Endothelial cell of umbilical vein (primary cell): ENCODE measurements around the gene FAM98B. TPM values are rescaled to one million over a fixed set of nuclear protein-coding genes. Genes with fewer than 3 reads are reported as not detected.
"Not testable (repeated sequence)": the region's sequence is repeated elsewhere in the genome, so short reads cannot be mapped to it uniquely, and the experiment has no call there.

Experiments used
- BruUV-seq: library from RNA; stranded (reverse); fragments of 400-500 nt; replicated peaks from 2 replicates; lab custom pipeline; 2021; lab: Mats Ljungman, UMichigan
- CTCF ChIA-PET: fragments of 300-600, 350-600 bp; sonication (Branson Sonifier 250); formaldehyde crosslinking; loops from one replicate; lab custom pipeline; 2021; ENCODE audit warnings: antibody characterized with exemption, inconsistent platforms; lab: Charles Lee
- POLR2A ChIA-PET: fragments of 300-600, 350-600 bp; sonication (Branson Sonifier 250); formaldehyde crosslinking; loops from one replicate; lab custom pipeline; 2021; ENCODE audit warnings: antibody characterized with exemption, inconsistent platforms; lab: Charles Lee
- DNase-seq: peaks from one replicate; pipeline ENCODE4 v3.0.0-alpha.2; 2011; ENCODE audit warnings: low read depth, low spot score
- FAIRE-seq: peaks from 2 replicates; lab custom pipeline; 2011; peaks lifted over from hg19 to GRCh38; lab: Jason Lieb, UNC
- H2AFZ ChIP-seq: 2 replicates; pipeline ENCODE4 v1.6.0; 2012; ENCODE audit warnings: low read depth, low read length, control low read depth, inconsistent platforms
- H3K27ac ChIP-seq: 2 replicates; pipeline ENCODE4 v1.5.1; 2011; ENCODE audit warnings: low read depth, mild to moderate bottlenecking, control low read depth, low read length, moderate library complexity; ENCODE audit not compliant: insufficient read depth
- H3K27me3 ChIP-seq, 2 experiments: 2 replicates each; pipeline versions ENCODE4 v1.6.0 to v1.6.1; 2011; ENCODE audit warnings: low read length in 2 of 2, mixed read lengths in 1 of 2; ENCODE audit not compliant: control insufficient read depth in 2 of 2, insufficient read depth in 2 of 2
- H3K36me3 ChIP-seq, 2 experiments: 2 replicates in 1 of 2; 3 replicates in 1 of 2; pipeline ENCODE4 v1.5.1; 2011; ENCODE audit warnings: low read length in 2 of 2, mild to moderate bottlenecking in 1 of 2, moderate library complexity in 1 of 2; ENCODE audit not compliant: control insufficient read depth in 2 of 2, insufficient read depth in 2 of 2; ENCODE audit errors: extremely low read depth in 1 of 2
- H3K4me1 ChIP-seq: 3 replicates; pipeline ENCODE4 v1.5.1; 2011; ENCODE audit warnings: mild to moderate bottlenecking, low read length; ENCODE audit not compliant: control insufficient read depth, insufficient read depth; ENCODE audit errors: extremely low read depth
- H3K4me2 ChIP-seq: 2 replicates; pipeline ENCODE4 v1.6.1; 2011; ENCODE audit warnings: low read length, control low read depth, mixed read lengths; ENCODE audit not compliant: insufficient read depth
- H3K4me3 ChIP-seq, 3 experiments: fragments of 200-600 bp in 1 of 3; sonication (generic), shearing (Covaris generic) in 1 of 3; replicated peaks in 1 of 3; 2 replicates each; pipeline ENCODE4 v1.5.1; 2011 to 2016; ENCODE audit warnings: control low read depth in 3 of 3, low read length in 3 of 3, mild to moderate bottlenecking in 2 of 3, inconsistent platforms in 1 of 3, low read depth in 1 of 3, moderate library complexity in 1 of 3; ENCODE audit not compliant: insufficient read depth in 1 of 3
- H3K79me2 ChIP-seq: 2 replicates; pipeline ENCODE4 v1.6.0; 2012; ENCODE audit warnings: low read length, inconsistent platforms; ENCODE audit not compliant: control insufficient read depth, insufficient read depth
- H3K9ac ChIP-seq: replicated peaks from 2 replicates; pipeline ENCODE3; 2011; ENCODE audit warnings: low read length, control low read depth; ENCODE audit not compliant: insufficient read depth; ENCODE audit errors: extremely low read depth
- H3K9me1 ChIP-seq: replicated peaks from 3 replicates; pipeline ENCODE4 v1.6.0; 2011; ENCODE audit warnings: mild to moderate bottlenecking, low read length; ENCODE audit not compliant: control insufficient read depth, insufficient read depth; ENCODE audit errors: extremely low read depth
- H3K9me3 ChIP-seq: replicated peaks from 2 replicates; pipeline ENCODE4 v1.5.1; 2012; ENCODE audit warnings: low read length, inconsistent platforms; ENCODE audit not compliant: control insufficient read depth, insufficient read depth
- H4K20me1 ChIP-seq: replicated peaks from 2 replicates; pipeline ENCODE3; 2011; ENCODE audit warnings: mild to moderate bottlenecking, low read length; ENCODE audit not compliant: control insufficient read depth, insufficient read depth; ENCODE audit errors: extremely low read depth
- EZH2 ChIP-seq: IDR thresholded peaks from 2 replicates; pipeline ENCODE4 v1.6.1; 2012; ENCODE audit warnings: borderline replicate concordance, low read depth, mild to moderate bottlenecking, moderate library complexity, low read length, inconsistent platforms; ENCODE audit not compliant: severe bottlenecking
- FOS ChIP-seq: IDR thresholded peaks from 2 replicates; pipeline ENCODE4 v1.6.1; 2011; ENCODE audit warnings: mild to moderate bottlenecking, low read length, moderate library complexity, borderline replicate concordance; ENCODE audit not compliant: insufficient read depth
- GATA2 ChIP-seq: IDR thresholded peaks from 2 replicates; pipeline ENCODE4 v1.7.0; 2011; ENCODE audit warnings: low read depth, mild to moderate bottlenecking, moderate library complexity, mixed read lengths, low read length; ENCODE audit not compliant: insufficient read length, insufficient read depth
- JUN ChIP-seq: IDR thresholded peaks from 2 replicates; pipeline ENCODE4 v1.6.1; 2011; ENCODE audit warnings: borderline replicate concordance, low read depth; ENCODE audit not compliant: insufficient read length, insufficient read depth
- MAX ChIP-seq: IDR thresholded peaks from 2 replicates; pipeline ENCODE4 v1.6.1; 2011; ENCODE audit not compliant: insufficient read depth, insufficient read length
- MYC ChIP-seq: IDR thresholded peaks from one replicate; pipeline ENCODE4 v1.6.1; 2011; ENCODE audit warnings: mild to moderate bottlenecking, low read depth, low read length
- POLR2A ChIP-seq: IDR thresholded peaks from 2 replicates; pipeline ENCODE4 v1.6.1; 2012; ENCODE audit warnings: low read depth, mild to moderate bottlenecking, control low read depth, low read length
- POLR2AphosphoS5 ChIP-seq: IDR thresholded peaks from 2 replicates; pipeline ENCODE4 v1.6.1; 2012; ENCODE audit warnings: low read depth, mild to moderate bottlenecking, control low read depth, low read length, moderate library complexity; ENCODE audit not compliant: insufficient read depth
- dilution Hi-C: fragments of 300-500 bp; cut with MboI; formaldehyde crosslinking; loops from one replicate; pipeline ENCODE4 v1.15.0; 2019; ENCODE audit warnings: low sequenced_read_pairs; ENCODE audit not compliant: extremely low pct_ligation_motif_present
- intact Hi-C: fragments of 100-400 bp; cut with micrococcal nuclease; formaldehyde crosslinking; loops from one replicate; pipeline ENCODE4 v1.10.0; 2022
- polyA plus RNA-seq, 4 experiments: library from polyadenylated mRNA; depleted of rRNA in 3 of 4; stranded (reverse) in 3 of 4; unstranded in 1 of 4; fragments of >200 nt; gene quantifications; 2 replicates each; pipeline versions ENCODE4 v1.2.1 to v1.2.3, GENCODE V29; 2011 to 2012; ENCODE audit warnings: missing spikeins in 1 of 4
- total RNA-seq: library from RNA; stranded (reverse); gene quantifications from 2 replicates; pipeline ENCODE4 v1.2.3, GENCODE V29; 2021
- TF ChIP-seq, protein P1 (sequence below), 2 donors: IDR thresholded peaks; 1 replicate in 1 of 2; 2 replicates in 1 of 2; pipeline ENCODE4 v1.5.1; 2011; ENCODE audit warnings: low read length in 2 of 2, mild to moderate bottlenecking in 2 of 2, moderate library complexity in 2 of 2, control low read depth in 1 of 2, inconsistent platforms in 1 of 2, low read depth in 1 of 2; ENCODE audit not compliant: insufficient read depth in 1 of 2; ENCODE audit errors: extremely low read depth in 1 of 2

Gene FAM98B
- total and polyA plus RNA-seq, 2 donors (not counting 3 experiments of a cell fraction or from before 2014, with no cell fraction given): 4.2 to 22.3 TPM

GRCh38 chr15:38437603-38438002 lies 16.3 kb upstream of the FAM98B start:
- H3K9ac ChIP-seq, H3K4me1 ChIP-seq, H3K27ac ChIP-seq, FAIRE-seq, H3K4me3 ChIP-seq, intact Hi-C loops, POLR2A ChIA-PET, H3K9me1 ChIP-seq, dilution Hi-C loops, H3K4me2 ChIP-seq, H2AFZ ChIP-seq, H3K36me3 ChIP-seq, BruUV-seq, H4K20me1 ChIP-seq, DNase-seq, H3K79me2 ChIP-seq, H3K9me3 ChIP-seq: not testable (repeated sequence)
- peaks cover 20 to 63% of the 10 kb centered on the region in 2 experiments for H3K27me3 ChIP-seq
- CTCF ChIA-PET: interaction anchor here (1.1 to 6.4 kb wide), 2 partner anchors 260 to 442 kb away, joined by 3 to 152 read pairs; no protein-coding TSS in a partner anchor

GRCh38 chr15:38438031-38438986 lies 15.6 kb upstream of the FAM98B start:
- FAIRE-seq: no peak
- Histone ChIP-seq H3K4me2 (no peak overlapping the region), H3K36me3 (no peaks in the 10 kb centered on the region), H3K9ac (no peak overlapping the region), H3K9me3 (no peaks in the 10 kb centered on the region), H3K27ac (no peak overlapping the region), H2AFZ (no peak overlapping the region), H3K4me3 (no peak overlapping the region), H4K20me1 (no peaks in the 10 kb centered on the region), H3K27me3 (peaks cover 20 to 61% of the 10 kb centered on the region in 2 experiments), H3K4me1 (no peaks in the 10 kb centered on the region), H3K9me1 (no peaks in the 10 kb centered on the region), H3K79me2 (no peaks in the 10 kb centered on the region)
- POLR2A ChIA-PET: no interaction called here
- DNase-seq: no peak
- dilution Hi-C loops: no loop called here
- no TSS peak for BruUV-seq
- CTCF ChIA-PET: interaction anchor here (1.1 to 6.4 kb wide), 5 partner anchors 22 to 443 kb away, joined by 3 to 152 read pairs (median 147); no protein-coding TSS in a partner anchor
- TF ChIP-seq FOS (no peak), MAX (no peak), MYC (no peak), EZH2 (no peak), GATA2 (no peak), JUN (no peak), POLR2A (no peak), POLR2AphosphoS5 (no peak)
- TF ChIP-seq, protein P1, sequence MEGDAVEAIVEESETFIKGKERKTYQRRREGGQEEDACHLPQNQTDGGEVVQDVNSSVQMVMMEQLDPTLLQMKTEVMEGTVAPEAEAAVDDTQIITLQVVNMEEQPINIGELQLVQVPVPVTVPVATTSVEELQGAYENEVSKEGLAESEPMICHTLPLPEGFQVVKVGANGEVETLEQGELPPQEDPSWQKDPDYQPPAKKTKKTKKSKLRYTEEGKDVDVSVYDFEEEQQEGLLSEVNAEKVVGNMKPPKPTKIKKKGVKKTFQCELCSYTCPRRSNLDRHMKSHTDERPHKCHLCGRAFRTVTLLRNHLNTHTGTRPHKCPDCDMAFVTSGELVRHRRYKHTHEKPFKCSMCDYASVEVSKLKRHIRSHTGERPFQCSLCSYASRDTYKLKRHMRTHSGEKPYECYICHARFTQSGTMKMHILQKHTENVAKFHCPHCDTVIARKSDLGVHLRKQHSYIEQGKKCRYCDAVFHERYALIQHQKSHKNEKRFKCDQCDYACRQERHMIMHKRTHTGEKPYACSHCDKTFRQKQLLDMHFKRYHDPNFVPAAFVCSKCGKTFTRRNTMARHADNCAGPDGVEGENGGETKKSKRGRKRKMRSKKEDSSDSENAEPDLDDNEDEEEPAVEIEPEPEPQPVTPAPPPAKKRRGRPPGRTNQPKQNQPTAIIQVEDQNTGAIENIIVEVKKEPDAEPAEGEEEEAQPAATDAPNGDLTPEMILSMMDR (IDR thresholded peaks at IDR 0.05; ENCODE audit: extremely low read depth in 1 of 2, insufficient read depth in 1 of 2, low read depth in 1 of 2, low read length in 2 of 2): no peak
- intact Hi-C loops: no loop called here
